HTERT RPE-1 (cell line): Measurements from ENCODE around the gene CCDC34.

ENCODE experiments used
- in situ Hi-C: fragments of 300-500 bp; cut with MboI; formaldehyde crosslinking; loops from 4 replicates; pipeline ENCODE4 v1.14.3; 2020; ENCODE audit warnings: low sequenced_read_pairs

Gene CCDC34, protein sequence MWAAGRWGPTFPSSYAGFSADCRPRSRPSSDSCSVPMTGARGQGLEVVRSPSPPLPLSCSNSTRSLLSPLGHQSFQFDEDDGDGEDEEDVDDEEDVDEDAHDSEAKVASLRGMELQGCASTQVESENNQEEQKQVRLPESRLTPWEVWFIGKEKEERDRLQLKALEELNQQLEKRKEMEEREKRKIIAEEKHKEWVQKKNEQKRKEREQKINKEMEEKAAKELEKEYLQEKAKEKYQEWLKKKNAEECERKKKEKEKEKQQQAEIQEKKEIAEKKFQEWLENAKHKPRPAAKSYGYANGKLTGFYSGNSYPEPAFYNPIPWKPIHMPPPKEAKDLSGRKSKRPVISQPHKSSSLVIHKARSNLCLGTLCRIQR

DNA sequence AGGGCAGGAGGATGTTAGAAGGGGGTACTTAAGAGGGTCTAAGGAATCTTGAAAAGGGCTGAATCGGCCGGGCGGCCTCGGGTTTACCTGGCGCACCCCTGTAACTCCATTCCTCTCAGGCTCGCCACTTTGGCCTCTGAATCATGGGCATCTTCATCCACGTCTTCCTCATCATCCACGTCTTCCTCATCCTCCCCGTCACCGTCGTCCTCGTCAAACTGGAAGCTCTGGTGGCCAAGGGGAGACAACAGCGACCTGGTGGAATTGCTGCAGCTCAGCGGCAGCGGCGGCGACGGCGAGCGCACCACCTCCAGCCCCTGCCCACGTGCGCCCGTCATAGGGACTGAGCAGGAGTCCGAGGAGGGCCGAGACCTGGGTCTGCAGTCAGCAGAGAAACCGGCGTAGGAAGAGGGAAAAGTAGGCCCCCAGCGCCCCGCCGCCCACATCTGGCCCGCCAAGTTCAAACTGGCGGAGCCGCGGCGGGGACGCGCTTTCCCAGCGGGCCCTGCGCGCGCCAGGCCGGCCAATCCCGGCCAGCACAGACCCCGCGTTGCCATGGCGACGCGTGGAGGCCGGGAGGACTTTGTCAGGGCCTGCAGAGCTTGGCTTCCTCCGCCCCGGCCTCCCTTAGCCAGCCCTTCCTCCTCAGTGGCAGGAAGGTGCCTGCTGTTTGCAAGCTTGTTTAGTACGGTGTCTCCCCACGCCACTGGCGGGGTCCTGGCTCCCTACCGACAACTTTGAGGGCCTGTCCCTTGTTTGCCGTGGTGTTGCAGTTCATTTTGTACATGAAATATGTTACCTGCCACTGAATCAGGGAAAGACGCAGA lies at the start of gene CCDC34:
Gene CCDC34 (minus strand): TSS at position 467 of the 827 bp plus-strand sequence. CDS start 21 bp downstream, at position 446.
- in situ Hi-C loops, result no loop called here

DNA sequence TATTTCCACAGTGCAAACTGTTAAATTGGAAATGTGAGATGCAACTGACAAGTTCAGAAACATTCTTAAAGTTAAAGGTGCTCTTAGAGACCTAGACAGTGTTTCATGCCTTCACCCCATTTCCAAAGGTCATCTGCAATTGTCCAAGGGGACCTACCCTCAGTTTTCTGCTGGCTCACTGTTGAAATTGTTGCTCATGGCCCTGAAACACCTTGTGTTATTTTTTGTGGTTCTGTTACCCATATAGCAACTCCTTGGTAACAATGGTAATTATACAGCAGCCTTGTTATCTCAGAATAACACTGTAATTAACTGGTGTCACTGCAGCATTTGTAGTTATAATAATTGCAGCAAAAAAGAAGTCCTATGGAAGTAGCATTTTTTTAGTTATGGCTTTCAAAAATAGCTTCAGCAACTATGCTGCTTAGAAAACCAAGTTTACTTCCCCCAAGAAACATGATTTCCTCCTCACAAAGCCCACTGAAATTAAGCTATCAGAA lies 49.2 kb upstream of the CCDC34 start:
- in situ Hi-C loops, result no loop called here

DNA sequence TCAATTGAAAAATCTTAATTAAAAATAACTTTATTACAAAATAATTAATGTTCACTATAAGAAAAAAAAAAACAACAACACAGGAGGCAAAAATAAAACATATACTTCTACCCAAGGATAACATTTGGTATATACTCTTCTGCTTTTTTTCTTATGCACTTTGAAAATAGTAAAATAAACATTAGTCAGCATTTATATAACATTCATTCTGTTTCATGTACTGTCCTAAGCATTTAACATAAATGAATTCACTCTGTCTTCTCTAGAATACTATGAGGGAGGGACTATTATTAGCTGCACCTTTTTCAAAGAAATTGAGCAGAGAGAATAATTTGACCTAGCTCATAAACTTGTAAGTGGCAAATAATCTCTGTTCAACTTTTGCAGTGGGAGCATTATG lies 48.3 kb upstream of the CCDC34 start:
- in situ Hi-C loops, result no loop called here

DNA sequence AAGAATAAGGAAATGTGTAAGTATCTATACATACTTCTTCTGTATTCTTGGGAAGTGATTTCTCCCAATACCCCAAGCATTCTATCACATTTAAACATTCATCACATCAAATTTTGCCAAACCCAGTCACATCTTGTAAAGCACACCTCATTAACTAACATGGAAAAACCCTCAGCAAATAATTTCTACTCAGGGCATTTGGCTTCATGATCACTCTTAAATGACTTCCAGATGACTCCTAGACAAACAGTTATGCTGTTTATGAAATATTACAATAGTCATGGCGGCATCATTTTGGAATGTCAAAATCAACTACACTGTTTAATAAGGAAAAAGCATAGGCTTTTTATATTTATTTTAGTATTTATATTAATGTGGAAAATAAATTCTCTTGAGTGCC lies 47.3 kb upstream of the CCDC34 start:
- in situ Hi-C loops, result no loop called here

DNA sequence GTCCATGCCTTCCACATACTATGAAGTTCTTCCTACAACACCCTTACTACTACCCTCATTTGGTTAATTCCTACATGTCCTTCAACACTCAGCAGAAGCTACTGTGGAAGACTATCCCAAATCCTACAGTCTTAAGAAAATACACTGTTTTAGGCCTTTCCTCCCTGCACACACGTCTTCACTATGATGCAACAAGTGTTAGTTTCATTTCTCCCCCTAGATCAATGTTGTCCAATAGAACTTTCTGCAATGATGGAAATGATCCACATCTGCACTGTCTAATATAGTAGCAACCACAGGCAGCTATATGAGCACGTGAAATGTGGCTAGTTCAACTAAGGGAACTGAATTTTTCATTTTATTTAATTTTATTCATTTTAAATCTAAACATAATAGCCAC lies 46.7 kb upstream of the CCDC34 start:
- in situ Hi-C loops, result no loop called here

DNA sequence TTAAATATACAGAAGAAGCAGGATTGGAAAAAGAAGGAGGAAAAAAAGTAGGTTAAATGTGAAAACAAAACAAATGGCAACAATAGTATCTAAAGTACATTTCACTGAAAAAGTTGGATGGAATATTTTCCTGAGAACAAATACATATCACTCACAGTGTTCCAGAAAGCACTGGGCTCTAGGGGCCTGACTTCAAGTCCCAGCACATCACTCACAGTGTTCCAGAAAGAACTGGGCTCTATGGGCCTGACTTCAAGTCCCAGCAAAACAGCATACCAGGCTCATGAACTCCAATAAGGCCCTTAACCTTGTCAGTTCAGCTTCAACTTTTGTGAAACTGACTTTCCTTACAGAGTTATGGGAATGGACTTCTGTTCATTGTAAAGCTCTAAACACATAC lies 46.0 kb upstream of the CCDC34 start:
- in situ Hi-C loops, result no loop called here

DNA sequence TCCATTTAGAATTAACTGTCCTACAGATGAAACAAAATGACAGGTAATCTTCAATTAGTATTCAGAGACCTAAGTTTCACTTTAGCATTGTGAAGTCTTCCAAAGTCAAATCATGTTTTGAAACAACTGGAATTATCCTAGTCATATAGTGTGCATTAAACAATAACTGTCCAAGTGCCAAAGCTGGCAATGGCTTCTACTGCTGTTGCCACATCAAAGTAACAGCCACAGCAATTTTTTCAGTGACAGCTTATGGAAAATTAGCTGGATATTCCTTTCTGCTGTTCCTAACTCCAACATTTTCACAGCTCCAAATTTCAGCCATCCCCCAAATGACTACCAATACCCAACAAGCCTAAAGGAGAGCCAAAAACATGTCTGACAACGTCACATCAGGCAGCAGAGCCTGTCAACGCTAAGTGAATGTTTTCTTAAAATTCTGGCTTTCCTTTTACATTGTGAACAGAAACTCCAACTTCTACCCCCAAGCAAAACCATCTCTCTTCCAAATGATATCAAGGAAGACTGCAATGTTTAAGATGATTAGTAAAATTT lies 45.3 kb upstream of the CCDC34 start:
- in situ Hi-C loops, result no loop called here

DNA sequence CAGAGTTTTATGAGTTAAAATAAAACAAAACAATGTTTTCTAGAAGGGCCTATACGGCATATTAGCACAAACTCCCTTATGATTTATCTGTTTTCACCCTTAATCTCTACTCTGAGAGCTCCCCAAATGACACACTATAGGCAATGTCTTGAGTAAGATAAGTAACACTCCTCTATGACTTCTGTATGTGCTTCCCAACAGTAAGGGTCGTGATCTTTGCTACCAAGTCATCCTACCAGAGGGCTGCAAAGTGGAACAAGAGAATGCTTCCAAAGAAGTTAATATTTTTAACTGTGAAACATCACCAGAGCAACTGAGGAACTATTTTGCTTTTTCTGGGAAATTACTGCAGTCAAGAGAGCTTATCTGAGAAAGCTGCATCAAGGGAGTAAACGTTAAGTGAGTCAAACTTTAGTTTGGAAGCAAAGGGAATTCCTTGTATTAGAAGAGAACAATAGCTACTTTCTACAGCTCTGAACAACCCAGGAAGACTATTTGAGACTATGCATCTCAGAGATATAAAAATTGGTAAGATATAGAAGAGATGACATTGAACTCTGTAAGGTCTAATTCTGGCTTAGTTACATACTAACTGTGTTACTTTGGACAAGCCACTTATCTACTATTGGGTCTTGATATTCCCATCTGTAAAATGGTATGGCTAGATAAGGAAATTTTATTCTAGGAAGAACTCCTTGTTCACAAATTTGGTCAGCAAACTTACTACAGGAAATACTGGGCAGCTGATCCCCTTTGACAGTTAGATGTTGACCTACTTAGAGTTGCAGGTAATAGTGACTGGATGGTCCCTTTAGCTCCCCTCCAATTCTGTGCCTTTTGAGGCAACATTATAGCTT lies 43.7 kb upstream of the CCDC34 start:
- in situ Hi-C loops, result no loop called here

DNA sequence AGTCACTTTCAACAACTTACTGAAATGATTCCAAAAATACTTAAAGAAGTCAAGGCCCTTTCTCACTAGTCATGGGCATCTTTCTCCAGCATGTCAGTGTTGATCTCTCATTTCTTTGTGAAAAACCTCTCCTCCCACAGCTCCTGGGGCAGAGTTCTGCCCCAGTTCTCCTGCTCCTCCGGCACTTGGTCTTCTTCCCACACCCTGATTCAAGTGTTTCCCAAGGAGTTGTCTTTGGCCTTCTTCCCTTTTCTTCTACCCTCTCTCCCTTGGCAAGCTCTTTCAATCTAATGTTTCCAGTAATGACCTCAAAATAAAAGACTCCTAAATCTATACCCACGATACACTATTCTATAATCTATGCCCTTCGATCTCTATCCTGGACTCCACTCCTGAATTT lies 42.1 kb upstream of the CCDC34 start:
- in situ Hi-C loops, result no loop called here

DNA sequence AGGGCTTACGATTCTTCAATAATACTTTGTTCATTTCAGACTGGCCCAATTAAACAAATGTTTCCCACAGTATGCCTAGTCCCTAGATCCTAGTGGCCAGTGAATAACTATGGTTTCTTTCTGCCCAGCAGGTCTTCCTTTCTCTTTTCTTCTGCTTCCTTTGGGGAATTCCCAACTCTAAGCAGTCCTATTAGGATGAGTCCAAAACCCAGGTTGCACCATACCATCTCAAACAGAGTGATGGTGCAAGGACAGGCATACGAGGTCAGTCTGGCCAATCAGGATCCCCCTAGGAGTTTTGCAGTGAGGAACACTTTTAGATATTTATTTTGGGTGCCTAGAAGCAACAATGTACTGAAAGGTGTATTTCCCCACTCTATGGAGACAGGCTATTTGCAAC lies 41.4 kb upstream of the CCDC34 start:
- in situ Hi-C loops, result no loop called here

DNA sequence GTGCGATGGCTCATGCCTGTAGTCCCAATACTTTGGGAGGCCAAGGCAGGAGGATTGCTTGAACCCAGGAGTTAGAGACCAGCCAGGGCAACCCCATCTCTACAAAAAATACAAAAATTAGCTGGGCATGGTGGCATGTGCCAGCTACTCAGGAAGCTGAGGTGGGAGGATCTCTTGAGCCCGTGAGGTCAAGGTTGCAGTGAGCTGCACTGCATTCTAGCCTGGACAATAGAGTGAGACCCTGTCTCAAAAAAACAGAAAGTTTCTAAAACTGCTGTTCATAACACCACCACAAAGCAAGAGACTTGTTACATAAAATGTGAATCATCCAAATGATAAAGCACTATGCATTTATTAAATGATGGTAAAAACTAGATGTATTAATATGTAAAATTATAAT lies 40.2 kb upstream of the CCDC34 start:
- in situ Hi-C loops, result no loop called here

DNA sequence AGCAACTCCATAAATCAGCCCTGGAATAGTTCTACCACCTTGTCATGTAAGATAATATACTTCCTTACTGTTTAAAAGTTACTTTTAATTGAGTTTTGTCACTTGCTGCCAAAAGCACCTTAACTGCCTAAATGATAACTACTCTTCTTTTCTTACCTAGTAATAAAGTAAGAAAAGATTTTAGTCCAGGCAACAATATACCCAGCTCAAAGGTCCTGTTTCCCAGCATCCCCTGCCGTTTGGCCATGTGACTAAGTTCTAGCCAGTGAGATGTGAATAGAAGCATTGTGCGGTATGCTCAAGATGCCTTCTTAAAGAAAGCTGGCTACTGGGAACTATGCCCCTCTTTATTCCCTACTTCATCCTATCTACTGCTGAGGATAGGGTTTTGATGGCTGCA lies 39.4 kb upstream of the CCDC34 start:
- in situ Hi-C loops, result no loop called here

DNA sequence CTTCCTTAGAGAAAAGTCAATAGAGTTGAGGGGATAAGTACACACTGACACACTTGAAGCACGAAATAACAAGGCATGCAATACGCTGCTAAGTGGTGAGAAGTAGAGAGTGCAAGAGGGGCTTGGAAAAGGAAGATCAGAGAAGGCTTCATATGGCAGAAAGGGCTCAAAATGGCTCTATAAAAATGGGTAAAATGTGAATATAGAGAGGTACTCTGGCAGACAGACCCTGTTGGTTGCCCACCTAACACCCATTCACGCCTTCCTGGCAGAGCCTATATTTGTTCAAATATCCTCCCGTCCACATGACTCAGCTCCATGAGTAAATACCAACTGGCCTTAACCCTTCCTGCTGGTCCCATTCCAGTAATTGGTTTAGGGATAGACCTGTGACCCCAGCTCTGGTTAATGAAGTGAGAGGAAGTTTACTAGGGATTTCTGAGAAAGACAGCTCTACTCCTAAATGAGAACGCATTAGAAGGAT lies 38.9 kb upstream of the CCDC34 start:
- in situ Hi-C loops, result no loop called here

DNA sequence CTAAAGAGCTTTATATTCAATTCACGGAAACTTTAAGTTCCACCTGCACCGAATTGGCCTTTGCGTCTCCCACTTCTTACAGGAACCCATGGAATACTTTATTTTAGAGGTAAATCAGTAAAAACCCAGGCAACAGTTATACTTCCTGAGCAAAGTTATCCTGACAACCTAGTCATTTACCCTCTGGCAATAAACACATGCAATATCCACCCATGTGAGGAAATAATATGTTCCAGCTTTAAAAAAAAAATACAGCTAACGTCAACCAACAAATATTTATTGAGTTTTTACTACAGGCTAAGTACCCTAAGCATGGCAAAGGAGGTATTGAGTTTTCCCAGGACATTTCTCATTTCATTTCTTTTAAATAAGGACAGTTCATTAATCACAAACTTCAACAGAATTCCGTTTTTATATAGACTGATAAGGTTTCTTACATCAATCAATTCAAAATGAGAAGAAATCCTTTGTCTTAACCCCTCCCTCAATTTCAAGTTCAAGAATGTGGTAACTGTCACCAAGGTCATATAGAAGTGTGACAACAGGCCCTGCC lies 38.3 kb upstream of the CCDC34 start:
- in situ Hi-C loops, result no loop called here

DNA sequence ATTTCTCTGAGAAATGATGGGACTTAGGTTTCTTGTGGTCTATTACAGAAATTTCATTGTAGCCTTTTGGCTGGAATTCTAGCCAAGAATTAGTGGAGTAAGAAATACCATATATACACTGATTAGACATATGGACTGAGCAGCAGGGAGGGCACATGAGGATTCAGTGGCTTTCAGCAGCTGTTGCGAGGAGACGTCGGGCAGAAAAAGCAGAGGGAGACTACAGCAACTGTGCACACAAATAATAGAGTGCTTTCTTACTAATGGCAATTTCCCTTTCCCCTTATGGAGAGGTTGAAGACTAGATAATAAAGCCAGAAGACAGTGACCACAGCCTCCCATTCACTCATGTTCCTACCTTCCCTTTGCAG lies 35.4 kb upstream of the CCDC34 start:
- in situ Hi-C loops, result no loop called here

DNA sequence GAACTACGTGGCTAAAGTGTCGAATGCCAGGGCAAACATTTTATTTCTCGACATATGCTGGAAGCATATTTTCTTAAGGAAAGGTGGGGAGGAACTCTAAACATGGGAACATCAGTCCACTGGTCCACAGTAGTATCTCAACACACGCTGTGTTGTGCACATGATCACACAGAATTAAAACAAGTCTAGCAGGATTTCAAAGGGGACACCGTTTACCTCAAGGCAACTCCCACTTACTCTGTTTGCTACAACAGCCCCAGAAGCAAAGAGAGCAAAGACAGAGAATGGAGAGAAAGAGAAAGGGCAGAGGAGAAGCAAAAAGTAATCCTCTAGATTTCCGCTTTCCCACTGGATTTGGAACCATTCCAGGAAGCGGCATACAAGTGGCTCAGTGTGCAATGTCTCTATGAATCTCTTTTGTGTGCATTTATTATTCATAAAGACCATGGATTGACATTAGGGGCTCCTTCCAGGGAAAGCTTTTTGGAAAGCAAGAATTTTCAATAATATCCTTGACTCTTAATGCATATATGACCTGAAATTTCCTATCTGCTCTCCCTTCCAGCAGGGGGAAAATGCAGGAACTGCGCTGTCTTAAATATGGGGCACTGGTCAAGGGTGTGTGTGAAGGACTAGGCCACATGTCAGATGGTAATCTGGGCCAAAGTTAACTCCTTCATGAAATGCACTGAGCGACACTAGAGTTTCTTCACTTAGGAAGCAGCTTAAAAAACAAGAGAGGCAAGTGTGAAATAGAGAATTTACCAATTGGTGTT lies 34.8 kb upstream of the CCDC34 start:
- in situ Hi-C loops, result no loop called here

DNA sequence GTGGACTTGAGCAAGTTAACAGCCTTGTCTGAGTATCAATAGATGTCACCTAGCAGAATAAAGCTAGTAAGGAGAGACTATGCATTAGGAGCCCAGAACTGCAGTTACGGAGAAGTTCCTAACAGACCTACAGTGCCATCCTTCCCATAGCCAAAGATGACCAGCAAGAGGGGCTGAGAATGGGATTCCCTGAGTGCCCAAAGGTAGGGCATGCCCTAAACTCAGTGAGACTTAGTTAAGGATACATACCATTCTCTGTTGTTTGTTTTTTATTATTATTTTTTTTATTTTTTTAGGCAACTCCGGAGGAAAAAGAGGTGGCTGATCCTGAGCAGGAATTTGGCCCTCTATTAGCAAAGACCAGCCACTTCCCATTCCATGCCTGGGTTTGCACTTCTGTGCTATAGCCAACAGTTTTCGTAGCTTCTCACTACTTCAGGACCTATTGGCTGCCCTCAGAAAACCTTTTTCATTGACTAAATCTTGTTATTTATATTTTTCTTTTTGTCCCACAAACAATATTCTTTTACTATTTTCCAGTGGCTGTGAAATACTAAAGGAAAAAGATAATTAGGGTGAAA lies 33.3 kb upstream of the CCDC34 start:
- in situ Hi-C loops, result no loop called here

DNA sequence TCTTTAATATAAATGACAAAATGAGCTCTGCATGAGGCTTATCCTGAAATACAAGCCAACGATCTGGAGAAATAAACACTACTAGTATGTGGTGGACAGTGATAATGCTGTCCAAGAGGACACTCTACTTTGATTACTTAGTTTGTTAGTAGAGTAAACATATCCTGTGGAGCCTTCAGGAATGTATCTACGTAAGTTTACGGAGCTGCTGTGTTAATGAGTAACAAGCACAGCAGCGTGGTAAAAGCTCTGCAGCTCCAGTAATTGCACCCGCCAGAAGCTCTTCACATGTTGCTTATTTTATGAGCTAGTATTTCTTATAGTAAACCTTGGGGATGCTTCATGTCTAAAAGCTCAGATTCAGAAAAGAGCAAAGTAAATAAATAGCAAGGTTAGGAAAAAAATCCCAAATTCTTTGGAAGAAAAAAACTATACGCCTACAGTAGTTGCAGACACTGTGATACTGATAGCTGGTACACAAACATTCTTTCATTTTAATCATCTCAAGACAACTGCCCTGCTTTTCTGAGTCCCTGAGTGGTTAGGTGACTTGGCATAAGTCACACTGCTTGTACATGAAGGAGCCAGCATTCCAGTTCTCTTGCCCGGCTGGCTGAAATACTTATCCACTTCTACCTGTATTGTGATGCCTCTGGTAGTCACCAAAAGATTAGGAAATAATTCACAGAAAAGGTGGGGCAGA lies 32.7 kb upstream of the CCDC34 start:
- in situ Hi-C loops, result no loop called here

DNA sequence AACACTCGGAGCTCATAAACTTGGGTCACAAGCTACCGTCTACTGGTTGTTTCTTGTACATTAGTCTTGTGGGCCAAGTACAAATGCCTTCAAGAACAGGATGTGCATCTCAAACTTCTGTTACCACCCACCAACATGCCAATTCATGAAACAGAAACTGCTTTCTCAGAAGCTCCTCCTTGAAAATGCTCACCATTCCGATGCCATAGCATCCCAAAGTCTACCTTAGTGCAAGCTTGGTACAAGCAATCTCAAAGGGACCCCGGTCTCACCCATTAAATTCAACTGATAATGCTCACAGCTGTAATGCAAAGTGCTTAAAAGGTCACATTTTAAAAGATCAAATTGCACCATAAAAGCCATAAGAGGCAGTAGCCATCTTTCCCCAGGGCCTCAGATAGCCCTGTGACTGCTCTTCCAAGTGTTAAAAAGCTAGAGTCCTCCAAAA lies 31.8 kb upstream of the CCDC34 start:
- in situ Hi-C loops, result no loop called here
